Activated T-helper 1 cell treated with Interleukin-2 at 50 U/mL for 16 hours (primary cell): ENCODE measurements around the gene ABCC2.
"Not testable (repeated sequence)": the region's sequence is repeated elsewhere in the genome, so short reads cannot be mapped to it uniquely, and the experiment has no call there.

Experiments used
- DNase-seq: peaks from one replicate; pipeline ENCODE4 v3.0.0-alpha.2; 2020; ENCODE audit warnings: low read depth

The ABCC2 gene

DNA sequence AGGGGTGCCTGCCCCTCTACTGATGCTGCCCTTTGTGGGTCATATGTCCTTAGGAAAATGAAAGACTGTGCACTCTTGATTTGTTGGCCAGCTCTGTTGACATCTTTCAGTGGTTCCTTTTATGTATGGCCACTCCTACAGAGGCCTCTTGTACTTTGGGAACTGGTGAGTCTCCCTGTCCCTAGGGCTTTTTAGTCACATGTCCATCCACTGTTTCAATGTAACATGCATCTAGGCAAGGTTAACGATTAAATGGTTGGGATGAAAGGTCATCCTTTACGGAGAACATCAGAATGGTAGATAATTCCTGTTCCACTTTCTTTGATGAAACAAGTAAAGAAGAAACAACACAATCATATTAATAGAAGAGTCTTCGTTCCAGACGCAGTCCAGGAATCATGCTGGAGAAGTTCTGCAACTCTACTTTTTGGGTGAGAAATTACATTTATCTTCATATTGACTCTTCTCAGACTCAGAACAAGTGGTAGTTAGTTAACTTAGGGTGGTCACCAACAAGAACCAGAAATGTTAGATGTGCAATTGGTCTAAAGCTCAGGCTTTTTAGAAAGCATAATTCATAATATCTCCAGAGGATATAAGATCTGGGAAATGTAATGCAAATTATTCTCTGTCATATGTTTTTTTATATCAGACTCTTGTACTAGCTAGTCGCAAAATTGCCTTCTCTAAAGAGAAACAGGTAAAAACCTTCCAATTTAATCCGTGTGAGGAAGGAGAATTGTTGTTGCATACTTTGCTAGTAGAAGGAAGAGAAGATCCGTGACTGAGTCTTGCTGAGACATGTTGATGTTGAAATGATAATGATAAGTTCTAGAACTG, at the start of gene ABCC2:
TSS of gene ABCC2 (plus strand) at position 194 of the 840 bp plus-strand sequence. CDS start at position 399, 205 bp downstream.
- no peak for DNase-seq

DNA sequence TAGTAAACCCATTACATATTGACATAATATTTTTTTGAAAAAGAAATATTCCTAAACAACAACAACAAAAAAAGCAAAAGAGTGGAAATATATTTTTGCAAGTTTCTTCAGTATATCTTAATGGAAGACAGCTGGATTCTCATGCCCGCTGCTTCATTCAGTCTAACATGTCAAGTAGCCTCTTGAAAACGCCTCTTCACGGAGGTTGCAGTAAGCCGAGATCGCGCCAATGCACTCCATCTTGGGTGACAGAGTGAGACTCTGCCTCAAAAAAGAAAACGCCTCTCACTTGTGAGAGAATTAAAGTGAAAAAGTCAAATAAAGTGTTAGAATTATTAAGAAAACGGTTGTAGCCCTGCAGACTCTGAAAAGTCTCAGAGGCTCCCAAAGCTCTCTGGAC, 49.1 kb upstream of the ABCC2 start:
- no peak for DNase-seq

DNA sequence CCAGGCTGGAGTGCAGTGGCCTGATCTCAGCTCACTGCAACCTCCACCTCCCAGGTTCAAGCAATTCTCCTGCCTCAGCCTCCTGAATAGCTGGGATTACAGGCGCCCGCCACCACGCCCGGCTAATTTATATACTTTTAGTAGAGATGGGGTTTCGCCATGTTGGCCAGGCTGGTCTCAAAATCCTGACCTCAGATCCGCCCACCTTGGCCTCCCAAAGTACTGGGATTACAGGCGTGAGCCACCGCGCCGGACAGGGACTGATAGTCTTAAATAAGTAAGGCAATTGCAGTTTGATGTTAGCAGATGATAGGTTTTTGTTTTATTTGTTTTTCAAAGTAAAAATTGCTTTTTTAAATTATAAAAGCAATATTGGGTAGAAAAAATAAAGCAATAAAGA, 48.3 kb upstream of the ABCC2 start:
- DNase-seq: not testable (repeated sequence)

DNA sequence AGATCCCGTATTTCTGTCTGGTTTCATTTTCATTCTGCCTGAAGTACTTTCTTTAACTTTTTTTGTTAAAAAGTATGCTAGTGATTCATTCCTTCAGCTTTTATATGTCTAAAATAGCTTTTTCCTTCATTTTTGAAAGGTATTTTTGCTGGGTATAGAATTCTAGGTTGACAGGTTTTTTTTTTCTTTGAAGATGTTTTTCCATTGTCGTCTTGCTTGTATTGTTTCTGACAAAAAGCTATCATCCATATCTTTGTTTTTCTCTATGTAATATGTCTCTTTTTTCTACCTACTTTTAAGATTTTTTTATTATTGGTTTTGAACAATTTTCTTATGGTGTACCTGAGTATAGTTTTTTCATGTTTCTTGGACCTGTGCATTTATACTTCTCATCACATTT, 42.2 kb upstream of the ABCC2 start:
- DNase-seq: no peak

DNA sequence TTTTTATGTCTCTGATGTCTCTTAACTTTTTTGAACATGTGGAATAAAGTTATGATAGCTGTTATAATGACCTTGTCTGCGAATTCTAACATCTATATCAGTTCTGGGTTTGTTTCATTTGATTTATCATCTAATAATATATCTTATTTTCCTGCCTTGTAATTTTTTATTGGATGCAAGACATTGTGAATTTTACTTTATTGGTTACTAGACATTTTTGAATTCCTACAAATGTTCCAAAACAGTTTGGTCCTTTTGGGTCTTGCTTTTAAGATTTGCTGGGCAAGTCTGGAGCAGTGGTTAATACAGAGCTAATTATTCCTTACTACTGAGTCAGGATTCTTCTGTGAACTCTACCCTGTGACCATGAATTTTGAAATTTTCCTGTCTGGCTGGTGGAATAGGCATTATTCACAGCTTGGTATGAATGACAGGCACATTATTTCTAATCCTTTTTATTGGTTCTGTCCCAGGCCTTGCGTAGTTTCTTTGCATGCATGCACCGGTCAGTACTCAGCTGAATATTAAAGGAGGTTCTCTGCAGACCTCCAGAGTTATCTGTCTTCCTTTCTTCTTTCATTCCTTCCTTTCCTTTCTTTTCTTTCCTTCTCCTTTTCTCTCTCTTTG, 41.4 kb upstream of the ABCC2 start:
- no peak for DNase-seq

DNA sequence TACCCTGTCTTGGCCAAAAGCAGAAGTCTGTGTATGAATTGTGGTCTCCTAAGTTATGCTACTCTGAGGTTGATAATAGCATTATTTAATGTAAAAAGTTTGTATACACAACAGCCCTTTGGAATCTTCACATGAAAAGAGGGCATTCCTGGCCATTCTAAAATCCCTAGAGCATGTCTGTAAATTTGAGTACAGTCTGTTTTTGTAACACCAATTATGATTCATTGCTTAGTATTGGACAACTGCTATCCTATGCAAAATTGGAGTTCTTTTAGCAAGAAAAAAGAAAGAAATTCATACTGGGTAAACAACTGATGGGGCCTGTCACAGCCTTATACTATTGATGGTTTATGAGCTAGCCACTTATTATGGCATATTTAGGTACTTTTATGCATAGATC, 40.2 kb upstream of the ABCC2 start:
- no peak for DNase-seq

DNA sequence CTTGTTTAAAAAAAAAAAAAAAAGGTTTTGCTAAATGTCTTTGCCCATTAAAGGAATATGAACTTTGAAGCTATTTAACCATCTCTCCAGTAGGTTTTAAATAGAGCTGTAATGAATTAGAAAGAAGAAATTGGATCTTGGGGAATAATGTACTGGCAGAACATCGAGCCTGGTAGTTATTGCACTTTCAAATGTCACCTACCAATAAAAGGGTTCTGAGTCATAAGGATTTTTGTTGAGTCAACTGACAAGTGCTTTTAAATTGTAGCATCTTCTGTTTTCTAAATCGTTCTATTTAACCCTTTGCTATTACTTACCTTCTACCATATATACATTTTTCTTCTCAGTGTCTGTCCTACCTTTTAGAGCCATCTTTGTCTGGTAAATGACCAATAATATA, 39.7 kb upstream of the ABCC2 start:
- DNase-seq: no peak

DNA sequence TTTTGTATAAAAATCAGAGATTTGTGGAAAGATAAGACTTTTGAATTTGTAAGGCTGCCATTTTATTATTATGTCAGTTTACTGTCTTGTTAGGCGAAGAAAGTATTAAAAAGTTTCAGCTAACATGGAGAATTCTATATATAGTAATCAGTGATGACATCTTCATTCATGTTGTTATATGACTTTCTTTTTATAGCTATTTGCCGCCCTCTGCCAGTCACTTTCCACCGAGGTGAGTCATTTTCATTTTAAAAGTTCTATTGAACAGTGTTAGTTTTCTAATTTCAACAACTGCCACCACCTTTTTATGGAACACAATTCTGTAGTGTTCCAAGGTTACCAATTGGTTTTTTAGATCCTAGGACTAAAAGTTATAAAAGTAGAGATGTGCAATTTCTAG, 38.6 kb upstream of the ABCC2 start:
- no peak for DNase-seq

DNA sequence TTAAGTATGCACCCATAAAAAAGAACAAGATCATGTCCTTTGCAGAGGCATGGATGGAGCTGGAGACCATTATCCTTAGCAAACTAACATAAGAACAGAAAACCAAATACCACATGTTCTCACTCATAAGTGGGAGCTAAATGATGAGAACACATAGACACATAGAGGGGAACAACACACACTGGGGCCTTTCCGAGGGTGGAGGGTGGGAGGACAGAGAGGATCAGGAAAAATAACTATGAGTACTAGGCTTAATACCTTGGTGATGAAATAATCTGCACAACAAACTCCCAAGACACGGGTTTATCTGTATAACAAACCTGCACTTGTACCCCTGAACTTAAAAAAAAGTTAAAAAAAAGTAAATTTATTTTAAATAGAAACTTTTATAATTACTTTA, 36.3 kb upstream of the ABCC2 start:
- not testable (repeated sequence) for DNase-seq

DNA sequence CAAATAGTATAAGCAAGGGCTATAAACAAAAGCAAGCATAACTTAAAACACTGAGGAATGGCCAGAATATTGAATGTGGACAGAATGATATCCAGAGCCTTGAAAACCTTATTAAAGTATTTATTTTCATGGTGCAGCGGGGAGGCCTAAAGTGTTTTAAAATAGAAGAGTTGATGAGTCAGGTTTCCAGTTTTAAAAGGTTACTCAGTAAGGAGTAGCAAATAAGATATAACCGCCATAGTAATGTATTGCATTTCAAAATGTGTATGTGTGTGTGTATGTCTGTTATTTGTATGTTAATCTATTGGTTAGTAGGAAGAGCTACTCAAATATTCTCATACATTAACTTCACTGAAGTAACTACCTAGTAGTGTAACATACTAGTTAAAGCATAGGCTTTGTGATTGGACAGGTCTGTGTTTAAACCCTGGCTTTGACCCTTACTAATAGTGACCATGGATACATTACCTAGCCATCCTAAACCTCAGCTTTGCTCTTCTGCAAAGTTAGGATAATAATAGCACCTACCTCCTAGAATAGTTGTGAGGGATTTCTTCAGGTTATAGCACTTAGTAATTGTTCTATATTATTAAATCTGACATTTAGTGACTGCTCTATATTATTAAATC, 33.5 kb upstream of the ABCC2 start:
- DNase-seq: no peak

DNA sequence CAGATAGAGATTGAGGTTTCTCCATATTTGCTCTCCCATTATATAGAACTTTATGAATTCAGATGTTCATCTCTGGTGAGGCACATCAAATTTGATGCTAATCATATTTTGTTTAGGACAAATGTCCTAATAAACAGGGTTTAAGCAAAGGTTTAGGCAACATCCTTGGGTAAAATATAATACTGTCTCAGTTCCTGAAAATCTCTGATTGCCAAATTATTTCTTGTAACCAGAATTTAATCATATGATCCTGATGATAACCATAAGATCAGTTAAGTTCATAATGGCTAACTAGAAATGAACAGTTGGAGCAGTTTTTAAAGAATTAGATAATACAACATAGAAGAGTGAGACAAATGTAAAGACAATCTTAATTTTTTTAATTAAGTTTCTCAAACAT, 31.8 kb upstream of the ABCC2 start:
- DNase-seq: no peak

DNA sequence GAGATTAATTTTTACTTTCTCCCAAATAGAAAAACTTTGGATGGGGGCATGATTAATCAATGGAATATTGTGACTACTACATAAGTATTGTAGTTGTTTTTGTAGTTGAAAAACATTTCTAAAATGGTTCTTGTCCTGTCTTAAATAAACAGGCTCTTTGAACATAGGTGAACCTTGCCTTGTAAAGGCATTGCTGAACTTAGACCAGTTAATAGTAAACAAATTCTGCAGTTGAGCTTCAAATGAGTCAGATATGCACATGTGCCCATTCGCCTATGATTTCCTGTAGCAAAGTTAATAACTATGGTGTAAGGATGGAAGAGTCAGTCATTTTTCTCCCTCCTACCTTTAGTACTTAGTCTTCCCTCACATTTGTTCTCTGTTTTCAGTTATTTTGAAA, 27.8 kb upstream of the ABCC2 start:
- DNase-seq: no peak

DNA sequence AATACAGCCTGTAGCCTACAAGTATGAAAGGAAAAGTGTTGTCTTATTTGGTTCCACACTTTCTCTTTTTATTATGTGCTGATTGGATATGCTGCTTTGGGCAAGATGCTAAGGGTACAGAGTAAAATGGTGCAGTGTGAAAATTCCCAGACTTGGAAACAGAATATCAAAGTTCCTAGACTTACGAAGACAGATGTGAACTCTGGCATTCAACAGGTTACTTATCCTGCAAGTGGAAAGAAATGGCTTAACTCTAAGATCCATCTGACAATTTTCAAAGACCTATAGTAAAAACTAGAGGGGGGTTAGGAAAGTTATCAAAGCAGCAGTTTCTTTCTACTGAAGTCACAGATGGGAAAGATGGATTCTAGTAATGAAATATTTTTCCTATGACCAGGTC, 26.3 kb upstream of the ABCC2 start:
- DNase-seq: no peak

DNA sequence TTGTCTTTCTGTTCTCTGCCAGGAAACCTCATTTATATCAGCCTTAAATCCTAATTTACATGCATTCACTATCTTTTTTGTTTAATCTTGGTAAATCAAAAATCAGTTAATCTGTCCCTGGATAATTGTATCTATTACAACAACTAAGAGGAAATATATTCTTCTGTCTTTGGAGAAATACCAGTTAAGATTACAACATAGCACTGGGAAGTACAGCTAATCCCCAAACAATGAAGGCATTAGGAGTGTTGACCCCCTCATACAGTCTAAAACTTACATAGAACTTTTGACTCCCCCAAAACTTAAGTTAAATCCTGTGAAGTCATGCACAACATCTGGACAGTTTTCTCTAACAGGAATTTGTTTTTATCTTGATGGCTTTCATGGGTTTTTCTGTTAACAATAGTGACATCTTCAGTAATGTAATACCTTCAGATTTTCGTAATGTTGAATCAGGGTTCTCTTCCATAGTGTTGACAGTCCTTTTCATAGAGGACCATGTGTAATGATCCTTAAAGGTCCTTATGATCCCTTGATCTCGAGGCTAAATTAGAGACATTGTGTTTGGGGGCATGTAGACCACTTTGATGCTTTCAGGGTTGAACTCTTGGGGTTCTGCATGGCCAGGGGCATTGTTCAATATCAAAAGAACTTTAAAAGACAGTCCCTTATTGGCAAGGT, 24.1 kb upstream of the ABCC2 start:
- DNase-seq: no peak

DNA sequence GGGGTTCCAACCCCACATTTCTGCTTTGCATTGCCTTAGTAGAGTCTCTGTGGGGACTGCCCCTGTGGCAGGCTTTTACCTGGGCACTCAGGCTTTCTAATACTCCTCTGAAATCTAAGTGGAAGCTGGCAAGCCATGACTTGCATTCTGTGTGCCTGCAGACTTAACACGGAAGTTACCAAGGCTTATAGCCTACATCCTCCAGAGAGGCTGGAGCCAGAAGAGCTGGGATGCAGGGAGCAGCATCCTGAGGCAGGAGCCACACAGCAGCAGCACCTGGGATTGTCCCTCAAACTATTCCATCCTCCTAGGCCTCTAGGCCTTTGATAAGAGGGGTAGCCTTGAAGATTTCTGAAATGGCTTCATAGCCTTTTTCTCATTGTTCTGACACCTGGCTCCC, 22.1 kb upstream of the ABCC2 start:
- DNase-seq: no peak

DNA sequence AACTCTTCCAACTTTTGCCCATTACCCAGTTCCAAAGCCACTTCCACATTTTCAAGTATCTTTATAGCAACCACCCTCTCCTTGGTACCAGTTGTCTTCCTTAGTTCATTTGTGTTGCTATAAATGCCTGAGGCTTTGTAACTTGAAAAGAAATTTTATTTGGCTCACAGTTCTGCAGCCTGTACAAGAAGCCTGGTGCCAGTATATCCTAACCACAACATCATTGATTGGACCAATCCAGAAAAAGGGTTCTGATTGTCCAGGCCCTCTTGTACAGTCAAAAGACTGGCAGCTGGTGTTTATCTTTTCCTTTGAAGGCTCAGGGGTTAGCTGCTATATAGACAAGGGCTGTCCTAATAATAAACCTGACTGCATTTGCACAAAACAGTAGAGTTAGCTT, 21.1 kb upstream of the ABCC2 start:
- DNase-seq: no peak

DNA sequence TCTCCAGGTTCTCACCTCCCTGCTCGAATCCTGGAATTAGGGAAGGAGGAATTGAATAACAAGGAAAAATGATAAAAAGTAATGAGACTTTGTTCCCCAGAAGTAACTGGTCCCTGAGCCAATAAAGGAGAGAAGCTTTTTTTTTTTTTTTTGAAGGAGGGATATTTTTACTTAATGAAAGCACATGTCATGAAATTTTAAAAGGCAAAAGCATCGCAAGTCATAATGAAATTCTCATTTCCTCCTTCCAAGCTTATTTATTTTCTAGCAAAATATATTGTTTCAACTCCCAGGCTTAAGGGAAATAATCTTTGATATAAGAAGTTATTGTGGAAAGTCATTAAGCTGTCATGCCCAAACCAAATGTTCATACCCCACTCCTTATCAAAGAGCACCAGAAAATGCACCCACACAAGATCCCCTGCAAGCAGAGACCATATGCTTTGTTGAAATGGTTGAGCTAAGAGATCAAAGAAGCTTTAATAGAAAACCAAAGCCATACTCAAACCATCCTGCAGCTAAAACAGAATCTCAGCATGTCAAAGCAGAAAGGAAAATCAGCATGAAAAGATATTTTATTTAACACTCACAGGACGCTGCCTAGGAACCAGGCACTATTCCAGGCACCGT, 16.7 kb upstream of the ABCC2 start:
- DNase-seq: no peak

DNA sequence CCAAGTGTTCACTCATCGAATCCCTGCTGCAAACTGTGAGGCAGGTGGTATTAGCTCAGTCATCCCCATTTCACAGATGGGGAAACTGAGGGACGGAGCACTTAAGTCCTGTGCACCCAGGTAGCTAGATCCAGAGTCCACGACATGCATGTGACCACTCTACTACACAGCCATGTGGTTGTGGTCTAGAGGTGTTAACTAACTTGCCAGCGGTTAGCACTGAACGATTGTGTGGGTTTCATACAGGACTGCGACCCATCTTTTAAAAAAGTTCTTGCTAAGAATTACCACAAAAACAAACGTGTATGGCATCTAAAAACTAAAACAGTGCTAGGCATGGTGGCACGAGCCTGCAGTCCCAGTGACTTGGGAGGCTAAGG, 16.1 kb upstream of the ABCC2 start:
- DNase-seq: no peak

DNA sequence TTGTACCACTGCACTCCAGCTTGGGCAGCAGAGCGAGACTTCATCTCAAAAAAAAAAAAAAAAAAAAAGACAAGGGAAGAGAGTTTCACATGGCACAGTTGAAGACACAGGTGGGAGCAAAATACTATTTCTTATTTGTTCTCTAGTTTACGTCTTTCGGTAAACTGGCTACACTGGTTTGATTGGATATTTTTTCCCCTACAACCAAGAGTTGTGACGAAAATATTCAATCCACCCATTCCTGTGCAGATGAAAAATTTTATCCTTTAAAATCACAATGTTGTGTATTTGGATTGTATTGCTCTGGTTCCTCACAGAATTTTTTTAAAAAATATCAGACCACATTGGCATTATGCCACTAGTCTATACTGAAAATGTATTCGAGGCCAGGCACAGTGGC, 14.5 kb upstream of the ABCC2 start:
- no peak for DNase-seq

DNA sequence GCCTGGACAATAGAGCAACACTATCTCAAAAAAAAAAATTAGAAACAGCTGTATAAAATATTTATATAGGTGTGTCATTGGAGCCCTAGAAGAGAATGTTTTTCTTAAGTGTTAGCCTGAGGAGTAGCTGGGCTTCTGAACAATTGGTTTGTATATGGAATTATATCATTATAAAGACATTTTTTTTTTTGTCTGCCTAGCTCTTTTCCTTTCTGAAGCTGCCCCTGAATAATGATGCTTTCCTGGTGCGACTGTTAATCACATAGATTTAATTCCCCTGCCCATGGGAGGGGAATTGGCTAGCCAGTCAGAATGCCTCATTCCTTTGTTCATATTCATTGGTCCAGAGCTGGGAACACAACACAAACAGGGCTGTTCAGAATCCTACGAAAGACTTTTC, 13.9 kb upstream of the ABCC2 start:
- no peak for DNase-seq

DNA sequence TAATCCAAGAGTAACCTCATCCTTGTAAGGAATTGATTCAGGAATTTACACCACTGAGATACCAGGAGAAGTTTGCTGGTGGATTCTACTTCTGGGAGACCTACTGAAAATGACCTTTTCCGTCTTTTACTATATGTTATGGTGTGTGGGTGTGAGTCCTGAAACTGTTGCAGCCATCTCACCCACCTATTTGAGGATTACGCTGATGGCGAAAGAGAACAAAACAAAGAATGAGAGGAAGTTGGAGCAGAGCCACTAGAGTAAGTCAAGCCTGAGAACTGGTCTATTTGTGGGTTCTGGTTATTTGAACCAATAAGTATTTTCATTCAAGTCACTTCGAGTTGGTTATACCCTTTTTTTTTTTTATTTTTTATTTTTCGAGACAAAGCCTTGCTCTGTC, 12.7 kb upstream of the ABCC2 start:
- DNase-seq: no peak

DNA sequence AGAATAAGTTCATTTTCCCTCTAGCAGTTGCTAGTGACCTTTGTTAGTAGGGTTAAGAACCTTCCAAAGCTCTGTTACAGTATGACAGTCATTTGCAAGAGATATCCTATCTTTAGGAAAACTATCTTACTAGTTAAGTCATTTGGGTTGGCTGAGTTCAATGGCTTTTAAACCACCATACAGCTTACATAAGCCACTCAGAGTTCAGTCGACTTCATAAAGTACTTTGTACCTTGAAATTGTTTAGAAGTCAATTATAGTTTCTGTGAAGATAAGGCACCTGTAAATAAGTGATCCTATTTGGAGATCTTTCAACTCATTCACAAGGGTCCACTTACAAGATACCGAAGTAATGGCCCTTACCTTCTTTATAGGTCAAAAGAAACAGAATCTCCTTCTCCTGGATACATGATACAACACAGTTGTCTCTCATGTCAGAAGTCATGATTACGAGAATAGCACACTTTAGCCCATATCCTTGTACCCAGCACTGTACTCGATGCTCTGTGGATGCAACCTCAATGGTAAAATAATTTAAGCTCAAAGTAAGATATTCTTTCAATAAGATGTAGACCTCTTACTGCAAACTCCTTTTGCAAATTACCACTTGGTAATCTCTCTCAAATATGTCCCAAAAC, 11.9 kb upstream of the ABCC2 start:
- DNase-seq: no peak
